CD4-positive, alpha-beta T cell treated with Interleukin-17A for 1 hour (primary cell): ENCODE data around the gene CRLF3.
"Not testable (repeated sequence)": the region's sequence is repeated elsewhere in the genome, so short reads cannot be mapped to it uniquely, and the experiment has no call there.

Source experiments
- DNase-seq: peaks from one replicate; pipeline ENCODE4 v3.0.0-alpha.2; 2020

CRLF3 gene, protein sequence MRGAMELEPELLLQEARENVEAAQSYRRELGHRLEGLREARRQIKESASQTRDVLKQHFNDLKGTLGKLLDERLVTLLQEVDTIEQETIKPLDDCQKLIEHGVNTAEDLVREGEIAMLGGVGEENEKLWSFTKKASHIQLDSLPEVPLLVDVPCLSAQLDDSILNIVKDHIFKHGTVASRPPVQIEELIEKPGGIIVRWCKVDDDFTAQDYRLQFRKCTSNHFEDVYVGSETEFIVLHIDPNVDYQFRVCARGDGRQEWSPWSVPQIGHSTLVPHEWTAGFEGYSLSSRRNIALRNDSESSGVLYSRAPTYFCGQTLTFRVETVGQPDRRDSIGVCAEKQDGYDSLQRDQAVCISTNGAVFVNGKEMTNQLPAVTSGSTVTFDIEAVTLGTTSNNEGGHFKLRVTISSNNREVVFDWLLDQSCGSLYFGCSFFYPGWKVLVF

DNA sequence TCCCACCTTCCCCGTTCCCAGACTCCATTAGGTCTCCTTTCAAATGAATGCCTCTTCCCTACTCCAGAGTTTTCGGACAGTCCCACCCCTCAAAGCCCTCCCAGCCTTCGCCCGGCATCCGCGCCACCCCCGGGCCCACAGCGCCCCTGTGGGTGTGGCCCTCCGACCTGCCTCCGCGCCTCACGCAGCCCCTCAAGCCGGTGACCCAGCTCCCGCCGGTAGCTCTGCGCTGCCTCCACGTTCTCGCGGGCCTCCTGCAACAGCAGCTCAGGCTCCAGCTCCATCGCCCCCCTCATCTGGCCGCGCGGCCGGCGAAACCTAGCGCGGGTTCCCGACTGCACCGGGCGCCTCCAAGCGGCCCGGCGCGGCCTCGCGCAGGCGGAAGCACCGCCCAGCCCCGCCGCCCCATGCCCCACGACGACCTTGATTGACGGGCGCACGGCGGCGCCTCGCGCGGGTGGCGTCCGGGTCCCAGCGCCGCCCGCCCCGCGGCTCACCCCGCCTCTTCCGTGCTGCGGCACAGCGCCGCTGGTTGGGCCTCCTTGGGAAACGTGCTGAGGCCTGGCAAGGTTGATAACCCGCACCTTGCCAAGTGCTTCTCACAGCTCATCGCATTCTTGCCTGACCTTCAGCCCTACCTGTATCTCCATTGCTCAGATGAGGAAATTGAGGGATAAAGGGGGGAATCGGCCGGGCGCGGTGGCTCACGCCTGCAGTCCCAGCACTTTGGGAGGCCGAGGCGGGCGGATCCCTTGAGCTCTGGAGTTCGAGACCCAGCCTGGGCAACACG, at the start of gene CRLF3:
CRLF3 (minus strand) TSS at position 337 of the 790 bp plus-strand sequence; CDS start at position 296, 41 bp downstream.
- peak; percentile 91 for DNase-seq

DNA sequence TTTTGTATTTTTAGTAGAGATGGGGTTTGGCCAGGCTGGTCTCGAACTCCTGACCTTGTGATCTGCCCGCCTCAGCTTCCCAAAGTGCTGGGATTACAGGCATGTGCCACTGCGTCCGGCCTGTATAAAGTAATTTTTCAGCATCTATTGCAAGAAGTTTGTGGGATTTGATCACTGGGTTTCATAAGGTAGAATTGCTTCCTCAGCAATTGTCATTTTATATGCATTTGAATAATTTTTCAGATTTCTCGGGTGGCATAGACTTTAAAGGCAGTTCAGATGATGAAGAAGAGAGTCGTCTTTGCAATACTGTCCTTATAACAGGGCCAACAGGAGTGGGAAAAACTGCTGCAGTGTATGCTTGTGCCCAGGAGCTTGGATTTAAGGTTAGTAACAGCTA, 44.5 kb upstream of the CRLF3 start:
- DNase-seq = no peak

DNA sequence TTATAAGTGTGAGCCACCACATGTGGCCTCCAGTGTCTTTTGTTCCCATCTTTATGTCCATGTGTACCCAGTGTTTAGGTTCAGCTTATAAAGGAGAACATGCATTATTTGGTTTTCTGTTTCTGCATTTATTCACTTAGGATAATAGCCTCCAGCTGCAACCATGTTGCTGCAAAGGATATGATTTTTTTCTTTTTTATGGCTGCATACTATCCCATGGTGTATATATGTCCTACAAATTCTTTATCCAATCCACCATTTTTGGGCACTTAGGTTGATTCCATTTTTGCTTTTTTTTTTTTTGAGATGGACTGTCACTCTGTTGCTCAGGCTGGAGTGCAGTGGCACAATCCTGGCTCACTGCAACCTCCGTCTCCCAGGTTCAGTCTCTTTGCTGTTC, 40.1 kb upstream of the CRLF3 start:
- DNase-seq = no peak

DNA sequence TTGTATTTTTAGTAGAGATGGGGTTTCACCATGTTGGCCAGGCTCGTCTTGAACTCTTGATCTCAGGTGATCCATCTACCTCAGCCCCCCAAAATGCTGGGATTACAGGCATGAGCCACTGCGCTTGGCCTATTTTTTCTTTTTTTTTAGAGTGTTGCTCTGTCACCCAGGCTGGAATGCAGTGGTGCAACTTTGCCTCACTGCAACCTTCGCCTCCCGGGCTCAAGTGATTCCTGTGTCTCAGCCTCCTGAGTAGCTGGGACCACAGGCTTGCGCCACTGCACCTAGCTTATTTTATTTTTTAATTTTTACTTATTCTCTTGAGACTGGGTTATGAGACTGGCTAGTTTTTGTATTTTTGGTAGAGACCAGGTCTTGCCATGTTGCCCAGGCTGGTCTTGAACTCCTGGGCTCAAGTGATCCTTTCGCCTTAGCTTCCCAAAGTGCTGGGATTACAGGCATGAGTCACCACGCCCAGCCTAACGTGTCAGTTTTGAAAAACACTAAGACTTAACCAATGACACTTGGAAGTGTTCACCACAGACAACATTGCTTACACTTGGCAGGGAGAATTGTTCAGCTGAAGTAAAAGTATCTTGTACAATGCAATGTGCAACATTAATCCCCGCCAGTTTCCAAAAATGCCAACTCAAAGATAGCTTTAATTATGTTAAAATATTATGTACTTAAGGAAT, 34.2 kb upstream of the CRLF3 start:
- DNase-seq = no peak

DNA sequence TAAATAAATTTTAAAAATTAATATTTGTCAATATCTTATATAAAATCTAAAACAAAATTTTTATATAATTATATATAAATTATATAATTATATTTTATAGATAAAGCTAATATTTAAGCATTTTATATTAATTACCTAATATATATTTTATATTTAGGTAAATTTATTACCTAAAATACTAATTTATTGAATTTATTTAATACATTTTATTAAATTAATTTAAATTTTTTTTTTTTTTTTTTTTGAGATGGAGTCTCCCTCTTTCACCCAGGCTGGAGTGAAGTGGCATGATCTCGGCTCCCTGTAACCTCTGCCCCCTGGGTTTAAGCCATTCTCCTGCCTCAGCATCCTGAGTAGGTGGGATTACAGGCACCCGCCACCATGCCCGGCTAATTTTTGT, 29.7 kb upstream of the CRLF3 start:
- DNase-seq = no peak

DNA sequence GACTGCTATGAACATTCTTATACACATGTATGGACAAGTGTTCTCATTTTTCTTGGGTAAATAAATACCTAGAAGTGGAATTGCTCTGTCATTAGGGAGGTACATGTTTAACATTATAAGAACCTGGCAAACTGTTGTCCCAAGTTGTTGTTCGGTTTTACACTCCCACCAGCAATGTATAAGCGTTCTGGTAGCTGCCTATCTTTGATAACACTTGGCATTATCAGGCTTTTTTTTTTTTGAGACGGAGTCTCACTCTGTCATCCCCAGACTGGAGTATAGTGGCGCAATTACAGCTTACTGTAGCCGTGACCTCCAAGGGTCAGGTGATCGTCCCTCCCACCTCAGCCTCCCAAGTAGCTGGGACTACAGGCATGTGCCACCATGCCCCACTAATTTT, 23.5 kb upstream of the CRLF3 start:
- DNase-seq = no peak

DNA sequence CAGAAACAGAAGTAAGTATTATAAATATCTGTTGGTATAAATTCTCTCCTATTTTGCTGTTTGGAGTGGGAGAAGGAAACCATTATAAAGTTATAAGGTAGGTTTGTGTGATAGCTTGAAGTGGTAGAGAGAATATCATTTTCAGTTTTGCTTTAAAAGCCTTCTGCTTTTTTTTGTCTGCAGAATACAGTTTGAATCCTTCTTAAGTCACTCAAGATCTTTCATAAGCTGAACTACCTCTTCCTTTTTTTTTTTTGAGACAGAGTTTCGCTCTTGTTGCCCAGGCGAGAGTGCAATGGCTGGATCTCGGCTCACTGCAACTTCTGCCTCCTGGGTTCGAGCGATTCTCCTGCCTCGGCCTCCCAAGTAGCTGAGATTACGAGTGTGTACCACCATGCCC, 16.3 kb upstream of the CRLF3 start:
- no peak for DNase-seq

DNA sequence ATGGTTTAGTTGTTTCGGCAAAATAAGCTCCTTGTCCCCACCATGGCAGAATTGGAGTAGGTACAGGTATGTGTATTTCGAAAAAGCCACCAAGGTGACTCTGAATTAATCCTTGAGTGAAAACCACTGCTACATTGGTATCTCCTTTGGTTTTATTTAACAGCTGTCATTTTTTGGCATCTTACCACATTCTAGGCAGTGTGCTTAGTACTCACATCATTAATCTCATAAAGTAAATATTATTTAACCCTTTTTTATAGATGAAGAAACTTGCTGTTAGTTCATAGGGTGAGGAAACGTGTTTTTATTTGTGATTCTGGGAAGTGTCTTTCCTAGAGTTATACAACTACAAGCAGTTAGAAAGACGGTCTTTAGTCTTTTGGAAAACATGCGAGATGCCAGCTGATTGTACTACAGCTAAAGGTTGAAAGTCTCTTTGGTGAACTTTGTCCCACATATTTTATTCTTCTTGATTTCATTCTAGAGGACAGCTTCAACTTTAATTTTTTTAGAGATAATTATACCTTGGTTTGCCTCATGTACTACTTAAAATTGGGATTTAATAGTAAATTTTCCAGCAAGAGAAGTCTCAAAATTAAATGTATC, 13.8 kb upstream of the CRLF3 start:
- no peak for DNase-seq

DNA sequence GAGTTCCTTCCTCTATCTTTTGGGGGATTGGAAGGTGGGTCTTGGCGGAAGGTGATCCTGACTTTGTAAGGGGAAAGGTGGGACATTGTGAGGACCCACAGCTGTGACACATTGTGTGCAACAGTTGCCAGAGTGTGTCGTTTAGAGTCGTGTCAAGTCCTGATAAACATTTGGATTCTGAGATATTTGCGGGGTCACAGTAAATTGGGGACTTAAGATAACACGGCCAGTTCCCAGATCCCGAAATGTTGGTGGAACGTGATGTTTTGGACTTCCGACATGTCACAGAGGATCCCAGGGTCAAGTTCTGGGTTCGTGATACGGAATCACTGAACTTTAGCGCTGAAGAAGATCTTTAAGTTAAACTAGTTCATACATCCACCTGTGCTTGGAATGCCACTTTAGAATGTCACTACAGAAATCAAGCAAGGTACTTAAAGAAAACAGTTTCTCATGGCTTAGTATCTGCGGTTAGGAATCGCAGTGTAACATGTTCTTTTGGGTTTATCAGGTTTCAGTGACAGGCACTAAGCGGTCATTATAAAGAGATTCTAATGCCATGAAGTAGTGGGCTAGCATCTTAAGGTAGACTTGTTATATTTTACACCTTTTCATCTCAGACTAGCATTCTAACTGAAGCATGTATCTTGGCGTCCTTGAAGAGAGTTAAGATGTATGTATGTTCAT, 8.1 kb upstream of the CRLF3 start:
- no peak for DNase-seq

DNA sequence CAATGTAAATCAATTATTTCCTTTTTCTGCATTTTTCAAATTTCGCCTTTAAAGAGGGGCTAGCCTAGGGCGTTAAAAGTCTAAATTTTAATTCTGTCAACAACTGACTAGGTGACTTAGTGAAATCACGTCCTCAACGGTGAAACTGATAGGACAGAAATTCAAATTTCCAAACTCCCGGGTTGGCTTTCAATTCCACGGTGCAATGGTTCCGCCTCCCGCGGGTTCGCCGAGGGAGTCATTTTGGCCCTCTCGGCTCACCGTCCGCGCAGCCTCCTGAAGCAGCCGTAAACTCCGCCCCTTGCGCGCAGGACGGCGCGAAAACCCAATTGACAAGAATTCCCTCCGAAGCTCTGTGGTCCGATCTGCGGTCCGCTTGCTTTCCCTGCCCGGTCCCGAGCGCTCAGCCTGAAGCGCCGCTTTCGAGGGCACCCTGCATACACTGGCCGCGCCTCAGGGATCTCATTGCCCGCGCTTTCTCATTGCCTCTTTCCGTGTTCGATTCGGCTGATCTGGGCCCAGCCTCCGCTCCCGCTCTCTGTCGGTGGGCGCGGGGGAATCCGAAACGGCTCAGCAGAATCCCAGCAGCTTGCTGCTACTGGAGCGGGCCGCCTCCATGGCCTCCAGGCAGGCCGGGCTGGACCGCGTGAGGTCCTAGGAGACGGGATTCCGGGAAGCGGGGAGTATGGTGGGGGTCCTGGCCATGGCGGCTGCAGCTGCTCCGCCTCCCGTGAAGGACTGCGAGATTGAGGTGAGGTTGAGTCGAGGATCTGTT, 7.4 kb upstream of the CRLF3 start, which contains the start of gene ATAD5:
ATAD5 (plus strand) TSS at position 304 of the 775 bp plus-strand sequence; CDS start at position 686, 382 bp downstream.
- peak; percentile 88 for DNase-seq

DNA sequence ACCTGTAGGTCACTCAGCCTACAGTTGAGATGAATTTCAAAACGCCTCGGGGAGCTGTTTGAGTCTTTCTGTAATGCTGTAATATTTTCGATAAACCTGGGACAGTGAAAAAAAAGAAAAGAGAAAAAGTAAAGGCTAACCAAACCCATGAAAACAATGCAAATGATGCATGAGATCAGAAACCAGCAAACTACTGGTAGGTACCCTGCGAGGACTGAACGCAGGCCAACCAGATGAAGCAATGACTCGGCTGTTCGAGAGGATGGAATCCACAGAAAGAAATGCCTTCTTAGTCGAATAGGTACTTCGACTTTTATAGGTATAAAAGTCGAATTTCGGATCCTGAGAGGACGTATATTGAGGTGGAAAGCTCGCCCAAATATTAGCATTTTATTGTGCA, 6.8 kb upstream of the CRLF3 start:
- no peak for DNase-seq

DNA sequence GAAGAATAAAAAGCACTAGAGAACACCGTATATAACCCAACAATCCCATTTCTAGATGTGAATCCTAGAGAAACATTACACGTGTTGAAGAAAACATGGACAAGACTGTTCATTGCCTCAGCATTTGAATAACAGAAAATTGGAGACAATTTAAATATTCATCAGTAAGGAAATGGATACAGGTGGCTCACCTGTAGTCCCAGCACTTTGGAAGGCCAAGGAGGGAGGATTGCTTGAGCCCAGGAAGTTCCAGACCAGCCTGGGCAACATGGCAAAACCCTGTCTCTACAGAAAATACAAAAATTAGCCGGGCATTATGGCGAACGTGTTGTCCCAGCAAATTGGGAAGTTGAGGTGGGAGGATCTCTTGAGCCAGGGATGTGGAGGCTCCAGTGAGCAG, 4.5 kb upstream of the CRLF3 start:
- DNase-seq = no peak

DNA sequence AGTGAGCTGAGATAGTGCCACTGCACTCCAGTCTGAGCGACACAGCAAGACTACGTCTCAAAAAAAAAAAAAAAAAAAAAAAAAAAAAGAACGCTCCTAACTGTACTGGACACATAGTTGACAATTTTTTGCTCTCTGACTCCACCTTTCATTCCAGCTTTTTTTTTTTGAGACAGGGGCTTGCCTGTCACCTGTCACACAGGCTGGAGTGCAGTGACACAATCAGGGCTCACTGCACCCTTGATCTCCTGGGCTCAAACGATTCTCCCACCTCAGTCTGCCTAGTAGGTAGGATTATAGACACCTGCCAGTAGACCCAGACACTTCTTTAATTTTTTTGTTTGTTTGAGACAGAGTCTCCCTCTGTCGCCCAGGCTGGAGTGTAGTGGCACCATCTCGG, 2.6 kb upstream of the CRLF3 start:
- DNase-seq = no peak

DNA sequence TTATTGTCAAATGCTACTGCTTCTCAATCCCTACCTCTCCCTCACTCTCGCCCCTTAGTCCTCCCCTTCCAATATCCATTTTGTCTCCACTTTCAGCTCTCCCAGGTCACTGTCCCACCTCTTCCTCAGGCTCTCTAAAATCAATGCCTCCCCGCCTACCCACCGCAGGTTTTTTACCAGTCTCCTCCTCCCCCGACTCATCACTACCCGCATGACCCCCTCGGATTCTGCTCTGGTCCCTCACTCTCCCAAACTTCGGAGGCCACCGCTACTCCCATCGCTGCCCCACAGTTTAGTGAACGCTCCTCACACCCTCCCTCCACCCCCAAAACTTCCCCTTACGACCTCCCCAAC, 513 bp downstream of the CRLF3 start:
- peak; percentile 41 for DNase-seq

DNA sequence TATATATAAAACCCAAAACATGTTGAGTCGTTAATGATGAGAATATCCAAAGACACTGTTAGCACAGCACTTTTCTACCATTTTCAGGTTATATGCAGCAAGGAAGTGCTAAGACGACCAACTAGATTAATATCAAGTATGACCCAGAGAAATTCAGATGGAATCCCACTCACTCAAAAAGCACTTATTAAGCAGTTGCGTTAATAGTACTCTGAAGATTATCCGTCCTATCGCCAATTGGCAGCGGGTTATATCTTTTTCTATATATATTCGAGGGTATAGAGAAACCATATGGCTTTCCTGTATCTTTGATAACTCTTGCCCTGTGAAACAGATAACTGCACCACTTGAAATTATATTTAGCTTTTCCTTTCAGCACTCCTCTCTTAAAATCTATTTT, 1.1 kb downstream of the CRLF3 start:
- no peak for DNase-seq

DNA sequence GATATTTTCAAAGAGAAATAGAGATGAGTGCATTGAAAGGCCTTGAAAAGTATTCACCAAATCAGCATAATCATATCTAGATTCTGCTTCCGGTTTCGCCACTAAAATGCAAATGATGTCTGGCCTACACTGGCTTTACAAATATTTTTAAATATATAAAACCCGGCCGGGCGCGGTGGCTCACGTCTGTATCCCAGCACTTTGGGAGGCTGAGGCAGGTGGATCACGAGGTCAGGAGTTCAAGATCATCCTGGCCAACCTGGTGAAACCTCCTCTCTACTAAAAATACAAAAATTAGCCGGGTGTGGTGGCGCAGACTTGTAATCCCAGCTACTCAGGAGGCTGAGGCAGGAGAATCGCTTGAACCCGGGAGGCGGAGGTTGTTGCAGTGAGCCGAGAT, 1.6 kb downstream of the CRLF3 start:
- peak; percentile 45 for DNase-seq

DNA sequence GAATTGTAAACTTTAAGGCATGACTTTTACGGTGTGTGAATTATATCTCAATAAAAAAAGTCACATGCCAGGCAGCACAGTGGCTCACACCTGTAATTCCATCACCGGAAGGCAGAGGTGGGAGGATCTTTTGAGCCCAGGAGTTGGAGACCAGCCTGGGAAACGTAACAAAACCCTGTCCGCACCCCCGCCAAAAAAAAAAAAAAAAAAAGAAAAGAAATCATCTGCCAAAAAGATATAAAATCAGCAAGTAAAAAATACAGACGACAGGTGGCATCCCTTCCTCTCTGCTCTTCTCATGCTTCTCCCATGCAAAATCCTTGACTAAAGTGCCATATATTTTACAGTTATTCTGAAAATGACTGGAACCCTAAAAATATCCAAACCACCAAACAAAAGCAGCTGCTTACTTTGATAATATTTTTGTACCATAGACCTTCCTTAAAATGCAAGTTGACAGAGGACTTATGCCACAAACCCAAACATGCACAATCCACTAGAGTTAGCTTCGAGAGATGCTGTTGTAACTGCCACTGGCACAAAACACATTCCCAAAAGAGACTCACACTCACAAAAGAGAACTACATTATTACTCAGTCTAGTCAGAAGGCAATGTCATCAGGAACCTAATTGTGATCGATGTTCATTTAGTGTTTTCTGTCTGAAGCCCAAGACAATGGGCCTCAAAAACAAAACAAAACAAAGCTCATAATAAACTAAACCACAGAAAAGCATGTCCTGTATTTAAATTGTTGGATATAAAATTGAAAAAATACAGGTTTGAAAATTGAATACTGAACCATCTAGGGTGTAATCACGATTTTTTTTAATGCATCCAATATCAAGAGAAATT, 2.4 kb downstream of the CRLF3 start:
- DNase-seq = peak; percentile 32

DNA sequence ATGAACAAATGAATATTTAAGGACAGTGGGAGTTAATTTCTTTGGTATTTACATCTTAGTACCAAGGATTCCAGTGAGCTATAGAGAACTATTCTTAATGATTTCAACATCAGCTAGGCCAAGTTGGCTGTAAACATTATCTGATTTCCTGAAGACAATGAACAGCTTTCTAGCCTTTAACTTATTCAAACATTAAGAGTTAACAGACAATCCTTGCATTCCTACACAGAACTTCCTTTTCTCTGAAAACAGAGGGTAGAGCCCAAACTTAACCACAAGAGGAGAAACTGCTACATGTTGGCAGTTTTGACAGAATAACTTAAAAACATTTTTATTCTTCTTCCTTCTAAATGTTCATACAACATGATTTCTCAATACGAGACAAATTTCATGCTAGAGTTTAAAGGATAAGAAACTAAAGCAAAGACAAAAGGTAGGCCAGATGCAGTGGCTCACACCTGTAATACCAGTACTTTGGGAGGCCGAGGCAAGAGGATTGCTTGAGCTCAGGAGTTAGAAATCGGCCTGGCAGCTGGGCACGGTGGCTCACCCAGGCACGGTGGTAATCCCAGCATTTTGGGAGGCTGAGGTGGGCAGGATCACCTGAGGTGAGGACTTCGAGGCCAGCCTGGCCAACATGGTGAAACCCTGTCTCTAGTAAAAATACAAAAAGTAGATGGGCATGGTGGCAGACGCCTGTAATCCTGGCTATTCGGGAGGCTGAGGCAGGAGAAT, 4.4 kb downstream of the CRLF3 start:
- no peak for DNase-seq

DNA sequence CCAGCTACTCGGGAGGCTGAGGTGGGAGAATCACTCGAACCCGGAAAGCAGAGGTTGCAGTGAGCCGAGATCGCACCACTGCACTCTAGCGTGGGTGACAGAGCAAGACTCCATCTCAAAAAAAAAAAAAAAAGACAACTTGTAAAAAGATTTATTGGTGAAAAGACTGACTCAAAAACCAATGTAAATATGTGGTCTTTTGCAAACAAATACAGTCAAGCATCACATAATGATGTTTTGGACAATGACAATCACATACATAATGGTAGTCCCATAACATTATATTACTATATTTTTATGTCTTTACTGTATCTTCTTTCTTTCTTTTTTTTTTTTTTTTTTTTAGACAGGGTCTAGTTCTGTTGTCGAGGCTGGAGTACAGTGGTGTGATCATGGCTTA, 8.3 kb downstream of the CRLF3 start:
- DNase-seq = no peak

DNA sequence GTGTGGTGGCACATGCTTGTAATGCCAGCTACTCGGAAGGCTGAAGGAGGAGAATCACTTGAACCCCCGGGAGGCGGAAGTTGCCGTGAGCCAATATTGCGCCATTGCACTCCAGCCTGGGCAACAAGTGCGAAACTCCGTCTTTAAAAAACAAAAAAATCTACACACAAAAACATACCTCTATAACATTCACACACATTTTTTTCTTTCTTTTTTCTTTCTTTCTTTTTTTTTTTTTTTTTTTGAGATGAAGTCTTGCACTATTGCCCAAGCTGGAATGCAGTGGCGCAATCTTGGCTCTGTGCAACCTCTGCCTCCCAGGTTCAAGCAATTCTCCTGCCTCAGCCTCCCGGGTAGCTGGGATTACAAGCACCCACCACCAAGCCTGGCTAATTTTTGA, 9.6 kb downstream of the CRLF3 start:
- not testable (repeated sequence) for DNase-seq
